H1 (cell line): ENCODE results near the gene ELOVL1. TPM values are rescaled to one million over a fixed set of nuclear protein-coding genes. Genes with fewer than 3 reads are reported as not detected.

Experiments used
- CTCF ChIA-PET: fragments of 300-600 bp; sonication (Branson Sonifier 250); formaldehyde crosslinking; loops from one replicate; lab custom pipeline; 2021; ENCODE audit not compliant: partially characterized antibody; lab: Charles Lee
- POLR2A ChIA-PET: fragments of 300-600 bp; sonication (Branson Sonifier 250); formaldehyde crosslinking; loops from one replicate; lab custom pipeline; 2021; ENCODE audit warnings: inconsistent platforms; ENCODE audit not compliant: partially characterized antibody; lab: Charles Lee
- DNase-seq, 2 experiments: peaks; one replicate each; pipeline versions ENCODE4 v3.0.0 to v3.0.0-alpha.2; 2010 to 2022; ENCODE audit warnings: low spot score in 2 of 2, low read depth in 1 of 2, mixed read lengths in 1 of 2
- FAIRE-seq: peaks from 2 replicates; lab custom pipeline; 2011; peaks lifted over from hg19 to GRCh38; lab: Jason Lieb, UNC
- H2AFZ ChIP-seq: 2 replicates; pipeline ENCODE4 v1.8.1; 2012; ENCODE audit warnings: low read length, inconsistent platforms
- H2AK5ac ChIP-seq: 2 replicates; pipeline ENCODE4 v1.6.1; 2013; ENCODE audit warnings: low read depth, low read length
- H2BK120ac ChIP-seq: replicated peaks from 2 replicates; pipeline ENCODE3; 2013; ENCODE audit warnings: low read depth, low read length, inconsistent platforms
- H2BK12ac ChIP-seq: 2 replicates; pipeline ENCODE4 v1.6.1; 2013; ENCODE audit warnings: low read depth, low read length
- H2BK15ac ChIP-seq: 2 replicates; pipeline ENCODE4 v1.6.1; 2013; ENCODE audit warnings: low read length
- H2BK20ac ChIP-seq: 2 replicates; pipeline ENCODE4 v1.6.1; 2013; ENCODE audit warnings: low read length
- H2BK5ac ChIP-seq: 2 replicates; pipeline ENCODE4 v1.6.1; 2013; ENCODE audit warnings: low read depth, low read length
- H3K14ac ChIP-seq: 2 replicates; pipeline ENCODE4 v1.6.1; 2013; ENCODE audit warnings: inconsistent platforms; ENCODE audit not compliant: insufficient read length
- H3K18ac ChIP-seq: 2 replicates; pipeline ENCODE4 v1.6.1; 2013; ENCODE audit warnings: low read length; ENCODE audit errors: extremely low read depth
- H3K23ac ChIP-seq: 2 replicates; pipeline ENCODE4 v1.6.1; 2013; ENCODE audit warnings: inconsistent platforms; ENCODE audit not compliant: insufficient read length
- H3K23me2 ChIP-seq: 2 replicates; pipeline ENCODE4 v1.6.1; 2013; ENCODE audit warnings: low read depth, low read length
- H3K27ac ChIP-seq: 2 replicates; pipeline ENCODE4 v1.6.1; 2011; ENCODE audit warnings: low read depth, low read length, inconsistent platforms
- H3K27me3 ChIP-seq, 4 experiments: replicated peaks in 1 of 4; 1 replicate in 1 of 4; 2 replicates in 3 of 4; pipeline versions ENCODE4 v1.6.1 to v1.8.1; 2011 to 2013; ENCODE audit warnings: low read length in 3 of 4, mild to moderate bottlenecking in 3 of 4, inconsistent platforms in 2 of 4, mixed read lengths in 2 of 4, moderate library complexity in 1 of 4; ENCODE audit not compliant: control insufficient read depth in 3 of 4, insufficient read depth in 3 of 4; ENCODE audit errors: extremely low read depth in 1 of 4
- H3K36me3 ChIP-seq, 4 experiments: 2 replicates each; pipeline versions ENCODE4 v1.6.1 to v1.8.1; 2011 to 2013; ENCODE audit warnings: mild to moderate bottlenecking in 4 of 4, low read length in 3 of 4, moderate library complexity in 2 of 4, control low read depth in 1 of 4, inconsistent platforms in 1 of 4; ENCODE audit not compliant: insufficient read depth in 4 of 4, control insufficient read depth in 2 of 4
- H3K4ac ChIP-seq: replicated peaks from 2 replicates; pipeline ENCODE3; 2013; ENCODE audit warnings: low read length, low read depth, mixed read lengths, inconsistent platforms; ENCODE audit not compliant: insufficient read length
- H3K4me1 ChIP-seq, 4 experiments: replicated peaks in 1 of 4; 1 replicate in 1 of 4; 2 replicates in 3 of 4; pipeline versions ENCODE4 v1.6.1 to v1.8.1; 2011 to 2013; ENCODE audit warnings: low read length in 3 of 4, inconsistent platforms in 2 of 4, mixed read lengths in 1 of 4; ENCODE audit not compliant: insufficient read depth in 4 of 4, control insufficient read depth in 3 of 4
- H3K4me2 ChIP-seq, 2 experiments: 2 replicates each; pipeline versions ENCODE4 v1.6.1 to v1.8.1; 2011 to 2013; ENCODE audit warnings: low read depth in 2 of 2, low read length in 2 of 2, control low read depth in 1 of 2, inconsistent platforms in 1 of 2, mild to moderate bottlenecking in 1 of 2; ENCODE audit not compliant: insufficient read depth in 1 of 2
- H3K4me3 ChIP-seq, 4 experiments: fragments of 200-600, 300-600 bp in 1 of 4; sonication (generic), shearing (Covaris generic), sonication (Bioruptor Twin) in 1 of 4; 2 replicates each; pipeline versions ENCODE4 v1.5.1 to v1.8.1; 2011 to 2016; ENCODE audit warnings: low read length in 4 of 4, low read depth in 3 of 4, control low read depth in 2 of 4, inconsistent platforms in 2 of 4, mild to moderate bottlenecking in 2 of 4, mixed read lengths in 1 of 4, moderate library complexity in 1 of 4; ENCODE audit not compliant: insufficient read depth in 2 of 4; ENCODE audit errors: extremely low read depth in 1 of 4
- H3K56ac ChIP-seq: replicated peaks from 2 replicates; pipeline ENCODE3; 2013; ENCODE audit warnings: low read depth, mild to moderate bottlenecking, mixed read lengths, low read length, inconsistent platforms; ENCODE audit not compliant: insufficient read length
- H3K79me1 ChIP-seq: 2 replicates; pipeline ENCODE4 v1.6.1; 2013; ENCODE audit warnings: low read depth, low read length, control low read depth
- H3K79me2 ChIP-seq, 2 experiments: 2 replicates each; pipeline versions ENCODE4 v1.6.1 to v1.8.1; 2012 to 2013; ENCODE audit warnings: low read length in 2 of 2, mild to moderate bottlenecking in 2 of 2, inconsistent platforms in 1 of 2; ENCODE audit not compliant: insufficient read depth in 2 of 2, control insufficient read depth in 1 of 2
- H3K9ac ChIP-seq, 4 experiments: replicated peaks in 1 of 4; 1 replicate in 1 of 4; 2 replicates in 3 of 4; pipeline versions ENCODE4 v1.6.1 to v1.8.1; 2011 to 2013; ENCODE audit warnings: low read depth in 3 of 4, low read length in 3 of 4, control low read depth in 2 of 4, mild to moderate bottlenecking in 2 of 4, moderate library complexity in 2 of 4, inconsistent platforms in 1 of 4; ENCODE audit errors: extremely low read depth in 1 of 4
- H3K9me3 ChIP-seq, 2 experiments: 2 replicates each; pipeline versions ENCODE4 v1.6.1 to v1.8.1; 2012 to 2013; ENCODE audit warnings: mild to moderate bottlenecking in 2 of 2, moderate library complexity in 2 of 2, control low read depth in 1 of 2, inconsistent platforms in 1 of 2, low read depth in 1 of 2, low read length in 1 of 2, mixed read lengths in 1 of 2; ENCODE audit not compliant: insufficient read depth in 2 of 2
- H4K20me1 ChIP-seq, 2 experiments: replicated peaks in 1 of 2; 2 replicates each; pipeline versions ENCODE3 to v1.8.1; 2011 to 2013; ENCODE audit warnings: inconsistent platforms in 2 of 2, low read length in 2 of 2, mild to moderate bottlenecking in 1 of 2; ENCODE audit not compliant: insufficient read depth in 2 of 2, control insufficient read depth in 1 of 2
- H4K5ac ChIP-seq: 2 replicates; pipeline ENCODE4 v1.6.1; 2013; ENCODE audit warnings: low read length, low read depth, mixed read lengths, inconsistent platforms; ENCODE audit not compliant: insufficient read length
- H4K8ac ChIP-seq: 2 replicates; pipeline ENCODE4 v1.8.0; 2013; ENCODE audit warnings: mild to moderate bottlenecking, moderate library complexity, low read length, inconsistent platforms; ENCODE audit not compliant: insufficient read depth; ENCODE audit errors: extremely low read depth
- H4K91ac ChIP-seq: replicated peaks from 2 replicates; pipeline ENCODE3; 2013; ENCODE audit warnings: low read length, mixed read lengths, inconsistent platforms; ENCODE audit not compliant: insufficient read length
- BCL11A ChIP-seq, 2 experiments: IDR thresholded peaks; one replicate each; pipeline ENCODE4 v1.6.1; 2011; ENCODE audit warnings: low read depth in 2 of 2, low read length in 2 of 2, mild to moderate bottlenecking in 2 of 2
- CBX8 ChIP-seq: fragments of 300-800, 300-1000 bp; sonication (generic); IDR thresholded peaks from 2 replicates; pipeline ENCODE4 v1.7.1; 2016; ENCODE audit warnings: low read depth, low read length, borderline replicate concordance
- CHD1 ChIP-seq: IDR thresholded peaks from 2 replicates; pipeline ENCODE4 v1.6.1; 2012; ENCODE audit warnings: low read depth, low read length, improper control_type of control experiment
- CREB1 ChIP-seq: IDR thresholded peaks from 2 replicates; pipeline ENCODE4 v1.6.1; 2012; ENCODE audit warnings: inconsistent platforms
- HDAC6 ChIP-seq: IDR thresholded peaks from one replicate; pipeline ENCODE4 v1.7.1; 2012; ENCODE audit warnings: low read depth, mild to moderate bottlenecking, inconsistent platforms, low read length, moderate library complexity
- JUND ChIP-seq: IDR thresholded peaks from 2 replicates; pipeline ENCODE4 v1.6.1; 2011; ENCODE audit warnings: mild to moderate bottlenecking, improper control_type of control experiment, low read length
- PHF8 ChIP-seq: fragments of 200-600 bp; sonication (generic); conservative IDR thresholded peaks from 2 replicates; pipeline ENCODE4 v1.7.1; 2012; ENCODE audit warnings: low read depth, mild to moderate bottlenecking, inconsistent platforms, low read length, moderate library complexity
- RNF2 ChIP-seq: fragments of 200-900, 300-1000 bp; sonication (generic); IDR thresholded peaks from 2 replicates; pipeline ENCODE4 v1.7.1; 2016; ENCODE audit warnings: borderline replicate concordance, low read depth, mild to moderate bottlenecking, antibody characterized with exemption, low read length; ENCODE audit not compliant: poor library complexity, severe bottlenecking; ENCODE audit errors: missing control alignments
- SIX5 ChIP-seq: IDR thresholded peaks from 2 replicates; pipeline ENCODE4 v1.6.1; 2011; ENCODE audit warnings: mild to moderate bottlenecking, low read depth, low read length
- SRF ChIP-seq: IDR thresholded peaks from 2 replicates; pipeline ENCODE4 v1.6.1; 2011; ENCODE audit warnings: mild to moderate bottlenecking, low read depth, low read length, moderate library complexity
- TBP ChIP-seq: IDR thresholded peaks from 2 replicates; pipeline ENCODE4 v1.6.1; 2011; ENCODE audit warnings: low read depth, low read length, improper control_type of control experiment
- WGBS, 2 experiments: shearing (Covaris generic) in 1 of 2; methylation state at CpG; one replicate each; pipeline versions ENCODE4 v1.1.6 to v1.1.7; 2013 to 2015; ENCODE audit warnings: low lambda C conversion rate in 2 of 2, mixed read lengths in 2 of 2, inconsistent platforms in 1 of 2, low coverage in 1 of 2, missing lambda C conversion rate in 1 of 2; ENCODE audit not compliant: insufficient replicate concordance in 2 of 2, insufficient coverage in 1 of 2, insufficient read length in 1 of 2; ENCODE audit errors: extremely low coverage in 1 of 2, missing lambda C conversion rate in 1 of 2; 5-methylcytosine and 5-hydroxymethylcytosine counted together
- polyA plus RNA-seq, 7 experiments: library from polyadenylated mRNA; depleted of rRNA in 3 of 7; stranded (reverse) in 5 of 7; unstranded in 2 of 7; fragments of >200 nt in 5 of 7; fragments of 200-250 nt in 2 of 7; gene quantifications; 1 replicate in 5 of 7; 2 replicates in 1 of 7; 4 replicates in 1 of 7; pipeline versions ENCODE4 v1.2.1 to v1.2.3, GENCODE V29; 2011 to 2013; ENCODE audit warnings: missing spikeins in 2 of 7, mixed read lengths in 2 of 7
- total RNA-seq: library from RNA; stranded (reverse); fragmentation: NEBNext Ultra II Directional; extraction: Animal tissue kit (Norgen Biotek cat#: 25700); gene quantifications from 2 replicates; pipeline ENCODE4 v1.2.1, GENCODE V29; 2021
- TF ChIP-seq, protein P1 (sequence below): IDR thresholded peaks from 2 replicates; pipeline ENCODE4 v1.6.1; 2012; ENCODE audit warnings: inconsistent platforms
- TF ChIP-seq, protein P2 (sequence below): IDR thresholded peaks from 2 replicates; pipeline ENCODE4 v1.6.1; 2012; ENCODE audit warnings: low read length, inconsistent platforms

The ELOVL1 gene
- total and polyA plus RNA-seq, 2 of the 8 experiments (the other 6 are each of a cell fraction or from before 2014, with no cell fraction given), result 28.5 to 68.1 TPM

DNA sequence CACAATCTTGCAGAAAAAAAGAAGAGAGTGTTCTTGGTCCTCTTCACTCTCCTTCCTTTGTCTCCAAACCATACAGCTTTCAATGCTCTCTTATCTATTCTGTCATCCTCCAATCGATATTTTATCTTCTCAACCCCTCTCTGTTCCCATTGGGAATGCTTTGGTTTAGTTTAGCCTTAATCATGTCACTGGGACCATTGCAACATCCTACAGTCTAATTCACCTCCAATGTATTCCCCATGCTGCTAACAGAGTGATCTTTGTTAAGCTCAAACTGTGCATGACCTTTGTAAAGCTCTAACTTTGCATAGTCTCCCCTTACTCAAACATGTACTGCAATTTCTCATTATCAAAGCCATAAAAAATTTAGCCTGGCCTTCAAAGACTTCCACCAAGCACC is 27.3 kb downstream of the ELOVL1 start:
- Histone ChIP-seq H2BK15ac (no peak overlapping the region), H2AK5ac (no peak overlapping the region), H3K79me1 (no peaks in the 10 kb centered on the region), H3K9me3 (no peaks in the 10 kb centered on the region), H2BK5ac (no peak overlapping the region), H3K9ac (no peak overlapping the region), H3K4me3 (no peak overlapping the region), H4K20me1 (no peaks in the 10 kb centered on the region), H2BK120ac (no peak overlapping the region), H3K4me2 (no peak overlapping the region), H4K5ac (no peak overlapping the region), H3K4ac (no peak overlapping the region), H3K27me3 (no peaks in the 10 kb centered on the region), H3K27ac (no peak overlapping the region), H3K14ac (no peak overlapping the region), H3K4me1 (no peaks in the 10 kb centered on the region), H2BK12ac (no peak overlapping the region), H3K56ac (no peak overlapping the region), H4K8ac (no peak overlapping the region), H3K23ac (no peak overlapping the region), H4K91ac (no peak overlapping the region), H2BK20ac (no peak overlapping the region), H3K23me2 (no peaks in the 10 kb centered on the region), H3K18ac (no peak overlapping the region), H3K79me2 (no peaks in the 10 kb centered on the region), H2AFZ (no peak overlapping the region), H3K36me3 (no peaks in the 10 kb centered on the region)
- FAIRE-seq (no peak), DNase-seq (no peak)
- 79 to 100% methylated on average over 1 of the region's 1 CpG for WGBS, 2 experiments
- ChIA-PET POLR2A (interaction anchor here (0.9 to 2.3 kb wide), 2 partner anchors 10 to 18 kb away, joined by 5 to 9 read pairs; partner anchors contain the start of gene CDC20), CTCF (interaction anchor here (0.9 to 1.2 kb wide), 3 partner anchors 9 to 74 kb away, joined by 3 to 4 read pairs (median 3); no protein-coding TSS in a partner anchor)
- TF ChIP-seq BCL11A (IDR thresholded peaks at IDR 0.05; ENCODE audit: low read depth in 2 of 2, low read length in 2 of 2), result no peak
- TF ChIP-seq TBP, result no peak
- no peak for TF ChIP-seq HDAC6
- TF ChIP-seq PHF8, result no peak
- TF ChIP-seq, protein P1, sequence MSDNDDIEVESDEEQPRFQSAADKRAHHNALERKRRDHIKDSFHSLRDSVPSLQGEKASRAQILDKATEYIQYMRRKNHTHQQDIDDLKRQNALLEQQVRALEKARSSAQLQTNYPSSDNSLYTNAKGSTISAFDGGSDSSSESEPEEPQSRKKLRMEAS, result no peak
- no peak for TF ChIP-seq SIX5
- no peak for TF ChIP-seq JUND
- TF ChIP-seq, protein P2, sequence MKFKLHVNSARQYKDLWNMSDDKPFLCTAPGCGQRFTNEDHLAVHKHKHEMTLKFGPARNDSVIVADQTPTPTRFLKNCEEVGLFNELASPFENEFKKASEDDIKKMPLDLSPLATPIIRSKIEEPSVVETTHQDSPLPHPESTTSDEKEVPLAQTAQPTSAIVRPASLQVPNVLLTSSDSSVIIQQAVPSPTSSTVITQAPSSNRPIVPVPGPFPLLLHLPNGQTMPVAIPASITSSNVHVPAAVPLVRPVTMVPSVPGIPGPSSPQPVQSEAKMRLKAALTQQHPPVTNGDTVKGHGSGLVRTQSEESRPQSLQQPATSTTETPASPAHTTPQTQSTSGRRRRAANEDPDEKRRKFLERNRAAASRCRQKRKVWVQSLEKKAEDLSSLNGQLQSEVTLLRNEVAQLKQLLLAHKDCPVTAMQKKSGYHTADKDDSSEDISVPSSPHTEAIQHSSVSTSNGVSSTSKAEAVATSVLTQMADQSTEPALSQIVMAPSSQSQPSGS, result no peak
- TF ChIP-seq CHD1, result no peak
- no peak for TF ChIP-seq RNF2
- TF ChIP-seq SRF, result no peak
- TF ChIP-seq CREB1, result no peak
- TF ChIP-seq CBX8, result no peak
